ENCODE results near the gene OPCML. TPM values are rescaled to one million over a fixed set of nuclear protein-coding genes. Genes with fewer than 3 reads are reported as not detected.

Gene OPCML
- total RNA-seq, 1 experiment from 2014 or later: 0.94 TPM

GRCh38 chr11:133175103-133175502, 357.2 kb downstream of the OPCML start:
- Mint-ChIP-seq H3K4me1 (no peaks in the 10 kb centered on the region), H3K9me3 (no peaks in the 10 kb centered on the region), H3K36me3 (ENCODE audit: insufficient read depth in 1 of 3, low read depth in 3 of 3) (no peaks in the 10 kb centered on the region), H3K27me3 (ENCODE audit: low read depth) (no peaks in the 10 kb centered on the region), H3K4me3 (no peak overlapping the region), H3K27ac (no peak overlapping the region)
- Histone ChIP-seq H2BK120ac (ENCODE audit: low read depth, low read length, poor library complexity, severe bottlenecking) (no peak overlapping the region), H3K27me3 (ENCODE audit: insufficient read depth, low read length) (no peaks in the 10 kb centered on the region), H2BK20ac (ENCODE audit: low read depth, low read length, poor library complexity, severe bottlenecking) (no peak overlapping the region), H2BK5ac (ENCODE audit: insufficient read length, low read length) (no peak overlapping the region), H3T11ph (ENCODE audit: low read length) (no peak overlapping the region), H4K8ac (replicated peaks; ENCODE audit: insufficient read length, low read depth, low read length) (no peak overlapping the region), H3K9ac (ENCODE audit: extremely low read depth, insufficient read length, low read length) (no peak overlapping the region), H4K20me1 (ENCODE audit: control insufficient read depth, insufficient read depth, insufficient read length) (no peaks in the 10 kb centered on the region), H3K27ac (ENCODE audit: insufficient read length, low read depth, low read length) (no peak overlapping the region), H2AFZ (ENCODE audit: low read length) (no peak overlapping the region), H3K79me1 (ENCODE audit: insufficient read depth, low read depth, low read length, poor library complexity, severe bottlenecking) (no peaks in the 10 kb centered on the region), H2BK12ac (ENCODE audit: insufficient read length, low read depth, low read length) (no peak overlapping the region), H3K18ac (ENCODE audit: insufficient read length, low read depth, low read length) (no peak overlapping the region), H3K9me3 (ENCODE audit: control insufficient read depth, low read depth, low read length) (no peaks in the 10 kb centered on the region), H3K4me2 (ENCODE audit: insufficient read depth, insufficient read length, low read length) (no peak overlapping the region), H3K23me2 (ENCODE audit: insufficient read length, low read depth, low read length, poor library complexity, severe bottlenecking) (no peaks in the 10 kb centered on the region), H3K23ac (ENCODE audit: insufficient read length, low read depth, low read length) (no peak overlapping the region), H3K4ac (ENCODE audit: low read depth, low read length) (no peak overlapping the region), H4K5ac (ENCODE audit: insufficient read length, low read depth, low read length) (no peak overlapping the region), H3K14ac (ENCODE audit: insufficient read depth, low read length) (no peak overlapping the region), H4K91ac (ENCODE audit: insufficient read length, low read depth, low read length) (no peak overlapping the region), H3K79me2 (ENCODE audit: insufficient read depth, low read length) (no peaks in the 10 kb centered on the region), H2AK5ac (ENCODE audit: insufficient read length, low read length) (no peak overlapping the region), H3K4me1 (ENCODE audit: insufficient read depth, low read length) (no peaks in the 10 kb centered on the region), H2BK15ac (ENCODE audit: low read depth, low read length) (no peak overlapping the region), H3K56ac (ENCODE audit: insufficient read length, low read depth, low read length) (no peak overlapping the region)
- TF ChIP-seq CTCF (conservative IDR thresholded peaks at IDR 0.05): no peak
- no CpG with 5 or more reads among the region's 2 CpGs for WGBS (ENCODE audit: extremely low coverage, insufficient read length, low lambda C conversion rate)
- no peak for DNase-seq

Measured in H9 (cell line).